PC-3 (cell line): ENCODE data around the gene FGF23. TPM values are rescaled to one million over a fixed set of nuclear protein-coding genes. Genes with fewer than 3 reads are reported as not detected.

Experiments used
- ATAC-seq: fragments of 200-7000 bp; cut with Tn5 transposase; 2 replicates; pipeline ENCODE4 v1.9.1; 2020; ENCODE audit warnings: mild to moderate bottlenecking, moderate library complexity
- BruUV-seq: library from RNA; stranded (reverse); fragments of 400-500 nt; replicated peaks from 2 replicates; lab custom pipeline; 2021; lab: Mats Ljungman, UMichigan
- CTCF ChIA-PET: fragments of 300-600 bp; sonication (Branson Sonifier 250); formaldehyde crosslinking; loops from one replicate; lab custom pipeline; 2022; ENCODE audit warnings: antibody characterized with exemption; lab: Charles Lee
- POLR2A ChIA-PET: fragments of 300-600 bp; sonication (Branson Sonifier 250); formaldehyde crosslinking; loops from one replicate; lab custom pipeline; 2022; ENCODE audit warnings: antibody characterized with exemption; ENCODE audit not compliant: unreplicated experiment; lab: Charles Lee
- DNase-seq: peaks from one replicate; pipeline ENCODE4 v3.0.0-alpha.2; 2015
- H2AFZ ChIP-seq: fragments of 300-600 bp; sonication (generic); 2 replicates; pipeline ENCODE4 v1.6.0; 2016; ENCODE audit warnings: antibody characterized with exemption, low read length
- H3F3A ChIP-seq: fragments of 300-600 bp; sonication (generic); one replicate; pipeline ENCODE4 v1.6.0; 2017; ENCODE audit warnings: antibody characterized with exemption, low read length, control low read depth, mild to moderate bottlenecking; ENCODE audit not compliant: unreplicated experiment
- H3K27ac ChIP-seq: fragments of 300-600 bp; sonication (generic); 2 replicates; pipeline ENCODE4 v1.5.1; 2016; ENCODE audit warnings: mild to moderate bottlenecking, low read length
- H3K27me3 ChIP-seq: fragments of 300-600 bp; sonication (generic); 2 replicates; pipeline ENCODE4 v1.6.1; 2016; ENCODE audit warnings: low read length, mixed read lengths
- H3K36me3 ChIP-seq: fragments of 300-600 bp; sonication (generic); 2 replicates; pipeline ENCODE4 v1.6.1; 2016; ENCODE audit warnings: low read depth, mixed run types, low read length, mixed read lengths
- H3K4me1 ChIP-seq: fragments of 300-600 bp; sonication (generic); 2 replicates; pipeline ENCODE4 v1.5.1; 2016; ENCODE audit warnings: low read length; ENCODE audit not compliant: insufficient read depth
- H3K4me2 ChIP-seq: fragments of 300-600 bp; sonication (generic); 2 replicates; pipeline ENCODE4 v1.6.0; 2016; ENCODE audit warnings: low read length
- H3K4me3 ChIP-seq: fragments of 300-600 bp; sonication (generic); 2 replicates; pipeline ENCODE4 v1.5.1; 2016; ENCODE audit warnings: mild to moderate bottlenecking, low read length, mixed read lengths
- H3K79me2 ChIP-seq: fragments of 300-600 bp; sonication (generic); 2 replicates; pipeline ENCODE4 v1.6.1; 2017; ENCODE audit warnings: low read length, mixed read lengths
- H3K9ac ChIP-seq: fragments of 300-600 bp; sonication (generic); 2 replicates; pipeline ENCODE4 v1.6.0; 2016; ENCODE audit warnings: mild to moderate bottlenecking, low read length
- H3K9me2 ChIP-seq: fragments of 300-600 bp; sonication (generic); replicated peaks from 2 replicates; pipeline ENCODE4 v1.6.1; 2016; ENCODE audit warnings: mixed run types, low read length, mixed read lengths
- H3K9me3 ChIP-seq: fragments of 300-600 bp; sonication (generic); 2 replicates; pipeline ENCODE4 v1.6.1; 2016; ENCODE audit warnings: low read length, mixed read lengths
- H4K20me1 ChIP-seq: fragments of 300-600 bp; sonication (generic); 2 replicates; pipeline ENCODE4 v1.6.1; 2016; ENCODE audit warnings: low read length, mixed read lengths
- EZH2 ChIP-seq: fragments of 300-600 bp; sonication (generic); IDR thresholded peaks from one replicate; pipeline ENCODE4 v1.6.1; 2017; ENCODE audit warnings: antibody characterized with exemption, mild to moderate bottlenecking, low read length; ENCODE audit not compliant: unreplicated experiment
- EZH2phosphoT487 ChIP-seq: fragments of 300-600 bp; sonication (generic); IDR thresholded peaks from 2 replicates; pipeline ENCODE4 v1.6.1; 2018; ENCODE audit warnings: mild to moderate bottlenecking, antibody characterized with exemption, low read length, borderline replicate concordance
- intact Hi-C: fragments of 100-400 bp; cut with micrococcal nuclease; formaldehyde crosslinking; loops from 2 replicates; pipeline ENCODE4 v1.9.0; 2023
- total RNA-seq: library from RNA; depleted of rRNA; stranded (reverse); fragments of >200 nt; gene quantifications from 2 replicates; pipeline ENCODE4 v1.2.3, GENCODE V29; 2014
- TF ChIP-seq, protein P1 (sequence below): fragments of 300-600 bp; sonication (generic); conservative IDR thresholded peaks from 2 replicates; pipeline ENCODE4 v1.5.1; 2017; ENCODE audit warnings: antibody characterized with exemption, low read depth, mild to moderate bottlenecking, low read length

The FGF23 gene
- total RNA-seq, 1 experiment from 2014 or later: not detected

- H3K9ac ChIP-seq: no peak overlapping the region
- no peaks in the 10 kb centered on the region for H3K9me3 ChIP-seq
- no peaks in the 10 kb centered on the region for H3K4me1 ChIP-seq
- intact Hi-C loops: no loop called here
- H3K9me2 ChIP-seq: no peaks in the 10 kb centered on the region
- no peak for ATAC-seq
- no peaks in the 10 kb centered on the region for H3F3A ChIP-seq
- no TSS peak for BruUV-seq
- H4K20me1 ChIP-seq: no peaks in the 10 kb centered on the region
- H3K27ac ChIP-seq: no peak overlapping the region
- POLR2A ChIA-PET: no interaction called here
- H2AFZ ChIP-seq: no peak overlapping the region
- no peak overlapping the region for H3K4me2 ChIP-seq
- no peak for TF ChIP-seq EZH2phosphoT487
- TF ChIP-seq EZH2: no peak
- TF ChIP-seq, protein P1, sequence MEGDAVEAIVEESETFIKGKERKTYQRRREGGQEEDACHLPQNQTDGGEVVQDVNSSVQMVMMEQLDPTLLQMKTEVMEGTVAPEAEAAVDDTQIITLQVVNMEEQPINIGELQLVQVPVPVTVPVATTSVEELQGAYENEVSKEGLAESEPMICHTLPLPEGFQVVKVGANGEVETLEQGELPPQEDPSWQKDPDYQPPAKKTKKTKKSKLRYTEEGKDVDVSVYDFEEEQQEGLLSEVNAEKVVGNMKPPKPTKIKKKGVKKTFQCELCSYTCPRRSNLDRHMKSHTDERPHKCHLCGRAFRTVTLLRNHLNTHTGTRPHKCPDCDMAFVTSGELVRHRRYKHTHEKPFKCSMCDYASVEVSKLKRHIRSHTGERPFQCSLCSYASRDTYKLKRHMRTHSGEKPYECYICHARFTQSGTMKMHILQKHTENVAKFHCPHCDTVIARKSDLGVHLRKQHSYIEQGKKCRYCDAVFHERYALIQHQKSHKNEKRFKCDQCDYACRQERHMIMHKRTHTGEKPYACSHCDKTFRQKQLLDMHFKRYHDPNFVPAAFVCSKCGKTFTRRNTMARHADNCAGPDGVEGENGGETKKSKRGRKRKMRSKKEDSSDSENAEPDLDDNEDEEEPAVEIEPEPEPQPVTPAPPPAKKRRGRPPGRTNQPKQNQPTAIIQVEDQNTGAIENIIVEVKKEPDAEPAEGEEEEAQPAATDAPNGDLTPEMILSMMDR: no peak
- no peaks in the 10 kb centered on the region for H3K79me2 ChIP-seq
- H3K4me3 ChIP-seq: no peak overlapping the region
- no peaks in the 10 kb centered on the region for H3K36me3 ChIP-seq
- CTCF ChIA-PET: no interaction called here
- peaks cover 59% of the 10 kb centered on the region for H3K27me3 ChIP-seq
- no peak for DNase-seq
Observed at GRCh38 chr12:4401117-4401516, 21.6 kb upstream of the FGF23 start.

DNA sequence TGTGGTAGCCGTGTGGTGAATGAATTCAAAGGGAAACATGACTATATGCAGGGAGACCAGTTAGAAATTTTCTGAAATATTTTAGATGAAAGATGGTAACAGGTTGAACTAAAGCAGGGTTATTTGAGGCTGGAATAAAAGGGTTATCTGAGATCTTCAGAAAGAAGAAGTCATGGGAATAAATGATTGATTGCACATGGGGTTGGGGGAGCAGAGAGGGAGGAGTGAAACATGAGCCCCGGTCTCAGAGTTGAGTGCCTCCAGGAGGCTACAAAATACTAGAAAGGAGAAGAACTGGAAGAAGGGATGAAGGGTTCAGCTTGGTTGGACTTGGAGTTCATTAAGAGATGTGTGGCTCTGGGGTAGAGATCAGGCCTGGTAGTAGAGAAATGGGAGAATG is 16.3 kb upstream of the FGF23 start:
- no peak for DNase-seq
- no peak overlapping the region for H3K27ac ChIP-seq
- no peaks in the 10 kb centered on the region for H3K4me1 ChIP-seq
- H3K9ac ChIP-seq: no peak overlapping the region
- no peaks in the 10 kb centered on the region for H4K20me1 ChIP-seq
- no peak for ATAC-seq
- H3K9me3 ChIP-seq: no peaks in the 10 kb centered on the region
- H3K79me2 ChIP-seq: no peaks in the 10 kb centered on the region
- no peaks in the 10 kb centered on the region for H3K9me2 ChIP-seq
- intact Hi-C loops: no loop called here
- no TSS peak for BruUV-seq
- H3K36me3 ChIP-seq: no peaks in the 10 kb centered on the region
- H2AFZ ChIP-seq: no peak overlapping the region
- ChIA-PET CTCF (no interaction called here), POLR2A (no interaction called here)
- TF ChIP-seq, protein P1: no peak
- TF ChIP-seq EZH2: no peak
- TF ChIP-seq EZH2phosphoT487: no peak
- no peak overlapping the region for H3K4me3 ChIP-seq
- no peak overlapping the region for H3K4me2 ChIP-seq
- no peaks in the 10 kb centered on the region for H3F3A ChIP-seq
- H3K27me3 ChIP-seq: peaks cover 72% of the 10 kb centered on the region

GRCh38 chr12:4393211-4393610 is 13.7 kb upstream of the FGF23 start:
- TF ChIP-seq, protein P1: no peak
- no peak for TF ChIP-seq EZH2
- POLR2A ChIA-PET: no interaction called here
- Histone ChIP-seq H3K4me2 (no peak overlapping the region), H3K36me3 (no peaks in the 10 kb centered on the region), H3K4me1 (no peaks in the 10 kb centered on the region), H3K9ac (no peak overlapping the region), H3F3A (no peaks in the 10 kb centered on the region), H3K79me2 (no peaks in the 10 kb centered on the region), H3K4me3 (no peak overlapping the region), H3K9me3 (no peaks in the 10 kb centered on the region), H3K9me2 (no peaks in the 10 kb centered on the region), H3K27ac (no peak overlapping the region), H2AFZ (no peak overlapping the region), H3K27me3 (peaks cover 66% of the 10 kb centered on the region), H4K20me1 (no peaks in the 10 kb centered on the region)
- no peak for DNase-seq
- intact Hi-C loops: no loop called here
- CTCF ChIA-PET: no interaction called here
- ATAC-seq: no peak
- BruUV-seq: no TSS peak
